Vagina (tissue), 2 donors: ENCODE results near the gene AFF3.

ENCODE experiments used
- POLR2A ChIP-seq, 2 donors: fragments of 450-650 bp; IDR thresholded peaks; one replicate each; pipeline ENCODE4 v1.6.1; 2017; ENCODE audit warnings: antibody characterized with exemption in 2 of 2, mild to moderate bottlenecking in 2 of 2, moderate library complexity in 2 of 2
- POLR2AphosphoS5 ChIP-seq, 2 donors: sonication (generic); formaldehyde crosslinking; IDR thresholded peaks; one replicate each; pipeline ENCODE4 v1.9.0; 2017; ENCODE audit warnings: antibody characterized with exemption in 2 of 2, mild to moderate bottlenecking in 2 of 2, low read depth in 1 of 2; ENCODE audit not compliant: insufficient read depth in 1 of 2
- TF ChIP-seq, protein P1 (sequence below), 3 experiments: fragments of 450-650 bp in 2 of 3; fragments of 200-600 bp in 1 of 3; sonication (generic) in 1 of 3; IDR thresholded peaks; one replicate each; pipeline ENCODE4 v1.5.1; 2017 to 2019; ENCODE audit warnings: antibody characterized with exemption in 3 of 3, mild to moderate bottlenecking in 2 of 3, moderate library complexity in 2 of 3

DNA sequence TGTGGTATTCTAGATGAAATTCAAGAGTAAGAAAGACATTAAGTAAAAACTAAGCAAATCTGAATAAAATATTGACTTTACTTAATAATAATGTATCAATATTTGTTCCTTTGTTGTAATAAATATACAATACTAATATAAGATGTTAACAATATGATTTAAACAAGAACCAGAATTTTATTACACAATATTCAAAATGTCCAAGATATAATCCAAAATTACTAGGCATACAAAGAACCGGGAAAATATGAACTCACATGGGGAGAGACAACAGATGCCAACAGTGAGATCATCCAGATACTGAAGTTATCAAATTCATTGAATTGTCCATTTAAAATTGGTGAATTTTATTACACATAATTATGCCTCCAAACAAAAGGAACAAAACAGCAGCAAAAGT, 286.3 kb downstream of the AFF3 start:
- TF ChIP-seq, protein P1, sequence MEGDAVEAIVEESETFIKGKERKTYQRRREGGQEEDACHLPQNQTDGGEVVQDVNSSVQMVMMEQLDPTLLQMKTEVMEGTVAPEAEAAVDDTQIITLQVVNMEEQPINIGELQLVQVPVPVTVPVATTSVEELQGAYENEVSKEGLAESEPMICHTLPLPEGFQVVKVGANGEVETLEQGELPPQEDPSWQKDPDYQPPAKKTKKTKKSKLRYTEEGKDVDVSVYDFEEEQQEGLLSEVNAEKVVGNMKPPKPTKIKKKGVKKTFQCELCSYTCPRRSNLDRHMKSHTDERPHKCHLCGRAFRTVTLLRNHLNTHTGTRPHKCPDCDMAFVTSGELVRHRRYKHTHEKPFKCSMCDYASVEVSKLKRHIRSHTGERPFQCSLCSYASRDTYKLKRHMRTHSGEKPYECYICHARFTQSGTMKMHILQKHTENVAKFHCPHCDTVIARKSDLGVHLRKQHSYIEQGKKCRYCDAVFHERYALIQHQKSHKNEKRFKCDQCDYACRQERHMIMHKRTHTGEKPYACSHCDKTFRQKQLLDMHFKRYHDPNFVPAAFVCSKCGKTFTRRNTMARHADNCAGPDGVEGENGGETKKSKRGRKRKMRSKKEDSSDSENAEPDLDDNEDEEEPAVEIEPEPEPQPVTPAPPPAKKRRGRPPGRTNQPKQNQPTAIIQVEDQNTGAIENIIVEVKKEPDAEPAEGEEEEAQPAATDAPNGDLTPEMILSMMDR (IDR thresholded peaks at IDR 0.05), result no peak
- TF ChIP-seq POLR2A (IDR thresholded peaks at IDR 0.05) (no peak), POLR2AphosphoS5 (IDR thresholded peaks at IDR 0.05; ENCODE audit: insufficient read depth in 1 of 2, low read depth in 1 of 2) (no peak)
